GM12865 (cell line): ENCODE data around the gene IER3IP1.
"Not testable (repeated sequence)": the region's sequence is repeated elsewhere in the genome, so short reads cannot be mapped to it uniquely, and the experiment has no call there.

ENCODE experiments used
- DNase-seq: peaks from one replicate; pipeline ENCODE4 v3.0.0; 2010; ENCODE audit warnings: low read depth
- H3K4me3 ChIP-seq: 2 replicates; pipeline ENCODE4 v1.5.1; 2011; ENCODE audit warnings: mild to moderate bottlenecking, low read depth, low read length, control low read depth
- CTCF ChIP-seq: IDR thresholded peaks from 2 replicates; pipeline ENCODE4 v1.5.1; 2011; ENCODE audit warnings: low read length, control low read depth, low read depth, inconsistent platforms; ENCODE audit not compliant: insufficient read depth; ENCODE audit errors: missing control alignments

Gene IER3IP1

GRCh38 chr18:47191961-47192360 is 15.8 kb upstream of the IER3IP1 start:
- H3K4me3 ChIP-seq: no peak overlapping the region
- TF ChIP-seq CTCF: no peak
- DNase-seq: no peak

- no peak for DNase-seq
- H3K4me3 ChIP-seq: no peak overlapping the region
- no peak for TF ChIP-seq CTCF
Observed at GRCh38 chr18:47187721-47188120, 11.6 kb upstream of the IER3IP1 start.

- DNase-seq: peak; percentile 30
- no peak for TF ChIP-seq CTCF
- H3K4me3 ChIP-seq: no peak overlapping the region
Observed at GRCh38 chr18:47184419-47185050, 8.4 kb upstream of the IER3IP1 start.

- DNase-seq, H3K4me3 ChIP-seq: not testable (repeated sequence)
Observed at GRCh38 chr18:47182156-47182555, 6.0 kb upstream of the IER3IP1 start.

GRCh38 chr18:47180765-47181164 is 4.6 kb upstream of the IER3IP1 start:
- H3K4me3 ChIP-seq: no peak overlapping the region
- no peak for DNase-seq
- TF ChIP-seq CTCF: no peak

GRCh38 chr18:47179520-47179919 is 3.4 kb upstream of the IER3IP1 start:
- no peak for TF ChIP-seq CTCF

GRCh38 chr18:47175283-47175897 is 774 bp downstream of the IER3IP1 start:
- TF ChIP-seq CTCF: no peak
- no peak for DNase-seq
- peak overlapping the region; percentile 72 for H3K4me3 ChIP-seq

More at GRCh38 chr18:47179520-47179919, 3.4 kb upstream of the IER3IP1 start:
- no peak for DNase-seq
- no peak overlapping the region for H3K4me3 ChIP-seq
